ENCODE results near the gene IGLL5. TPM values are rescaled to one million over a fixed set of nuclear protein-coding genes. Genes with fewer than 3 reads are reported as not detected.

Gene IGLL5
- total RNA-seq (under 1 TPM in 2 of 4 donors, not detected in 2; 0.65 to 0.97 TPM), polyA plus RNA-seq (not detected)
- long read RNA-seq, donor 1, partial matches to known transcripts, result 0 of 2 reads
- long read RNA-seq, donor 1, other reads (novel, unspliced or antisense), result 2 of 2 reads
- long read RNA-seq, donor 2, result 0 reads
- long read RNA-seq, donor 3, result 0 reads
- long read RNA-seq, donor 4, result 0 reads

DNA sequence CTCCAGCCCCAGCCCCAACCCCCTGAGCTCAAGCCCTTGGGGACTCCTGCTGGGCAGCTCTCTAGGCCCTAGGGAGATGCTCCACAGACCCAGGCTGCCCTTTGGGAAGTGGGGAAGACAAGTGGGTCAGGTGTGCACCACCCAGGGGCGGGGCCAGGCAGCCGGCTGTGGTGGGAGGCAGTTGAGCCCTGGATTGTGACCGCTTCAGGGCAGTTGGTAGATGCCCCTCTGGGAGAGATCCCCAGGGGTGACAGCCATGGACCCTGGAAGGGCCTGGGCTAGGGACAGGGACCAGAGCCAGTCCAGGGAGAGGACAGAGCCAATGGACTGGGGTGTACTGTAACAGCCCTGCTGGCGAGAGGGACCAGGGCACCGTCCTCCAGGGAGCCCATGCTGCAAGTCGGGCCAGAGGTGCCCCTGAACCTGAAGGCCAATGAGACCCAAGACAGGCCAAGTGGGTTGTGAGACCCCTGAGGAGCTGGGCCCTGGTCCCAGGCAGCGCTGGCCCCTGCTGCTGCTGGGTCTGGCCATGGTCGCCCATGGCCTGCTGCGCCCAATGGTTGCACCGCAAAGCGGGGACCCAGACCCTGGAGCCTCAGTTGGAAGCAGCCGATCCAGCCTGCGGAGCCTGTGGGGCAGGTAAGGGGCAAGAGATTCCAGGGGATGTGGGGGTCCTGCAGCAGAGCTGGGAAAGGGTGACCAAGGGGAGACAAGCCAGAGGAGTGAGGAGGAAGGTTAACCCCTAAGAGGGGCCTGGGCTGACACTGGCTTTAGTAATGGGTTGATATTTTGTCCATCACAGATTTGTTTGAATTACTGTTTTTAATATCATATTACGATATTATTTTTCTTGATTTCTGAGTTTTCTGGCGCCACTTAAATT, at the start of gene IGLL5:
IGLL5 (plus strand) TSS at position 196 of the 883 bp plus-strand sequence; CDS start at position 434, 238 bp downstream.
- WGBS, result 83% methylated on average over 15 of the region's 15 CpGs
- no peak within 1 kb of the TSS for H3K4me3 ChIP-seq (ENCODE audit: low read length)
- H3K9me3 ChIP-seq (ENCODE audit: control insufficient read depth, low read length), result no peaks in the 10 kb centered on the region
- intact Hi-C loops (cut with DNase I), result loop anchor here in 1 of 4 donors (10.0 kb wide), 1 partner anchor 57 kb away; no protein-coding TSS in a partner anchor
- ATAC-seq (peak in 1 of 2 donors; percentile 31), DNase-seq (no peak)
- no peaks in the 10 kb centered on the region for H3K4me1 ChIP-seq (ENCODE audit: control insufficient read depth, insufficient read depth, low read length)
- no peaks in the 10 kb centered on the region for H3K27me3 ChIP-seq (ENCODE audit: control insufficient read depth, insufficient read depth)
- no peak within 1 kb of the TSS for H3K27ac ChIP-seq (ENCODE audit: low read length)

DNA sequence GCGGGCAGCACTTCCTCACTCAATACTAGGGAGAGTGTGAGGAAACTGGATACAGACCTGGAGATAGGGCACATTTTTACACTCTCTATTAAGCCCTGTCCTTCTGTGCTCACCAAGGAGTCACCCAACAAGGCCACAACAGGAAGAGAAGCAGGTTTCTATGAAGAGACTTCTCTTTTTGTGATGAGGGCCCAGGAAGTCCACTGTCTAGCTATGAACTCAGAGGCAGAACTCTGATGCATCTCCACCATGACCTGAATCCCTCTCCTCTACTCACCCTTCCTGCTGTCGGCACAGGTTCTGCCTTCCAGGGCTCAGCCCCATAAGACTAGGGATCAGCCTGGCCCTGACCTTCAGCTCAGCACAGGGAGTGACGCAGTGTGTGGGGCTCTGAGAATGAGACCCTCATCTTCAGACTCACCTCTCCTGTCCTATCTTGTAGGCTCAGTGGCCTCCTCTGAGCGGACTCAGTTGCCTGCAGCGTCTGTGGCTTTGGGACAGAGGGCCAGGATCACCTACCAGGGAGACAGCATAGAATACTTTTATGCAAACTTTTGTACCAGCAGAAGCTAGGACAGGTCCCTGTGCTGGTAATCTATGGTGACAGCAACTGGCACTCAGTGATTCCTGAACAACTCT, 49.3 kb upstream of the IGLL5 start:
- Histone ChIP-seq H3K27me3 (ENCODE audit: control insufficient read depth, insufficient read depth) (no peaks in the 10 kb centered on the region), H3K9me3 (ENCODE audit: control insufficient read depth, low read length) (no peaks in the 10 kb centered on the region), H3K27ac (ENCODE audit: low read length) (no peak overlapping the region), H3K4me1 (ENCODE audit: control insufficient read depth, insufficient read depth, low read length) (no peaks in the 10 kb centered on the region), H3K4me3 (ENCODE audit: low read length) (no peak overlapping the region)
- WGBS, result 89% methylated on average over 5 of the region's 5 CpGs
- intact Hi-C loops (cut with DNase I), result no loop called here
- ATAC-seq (no peak), DNase-seq (no peak)

DNA sequence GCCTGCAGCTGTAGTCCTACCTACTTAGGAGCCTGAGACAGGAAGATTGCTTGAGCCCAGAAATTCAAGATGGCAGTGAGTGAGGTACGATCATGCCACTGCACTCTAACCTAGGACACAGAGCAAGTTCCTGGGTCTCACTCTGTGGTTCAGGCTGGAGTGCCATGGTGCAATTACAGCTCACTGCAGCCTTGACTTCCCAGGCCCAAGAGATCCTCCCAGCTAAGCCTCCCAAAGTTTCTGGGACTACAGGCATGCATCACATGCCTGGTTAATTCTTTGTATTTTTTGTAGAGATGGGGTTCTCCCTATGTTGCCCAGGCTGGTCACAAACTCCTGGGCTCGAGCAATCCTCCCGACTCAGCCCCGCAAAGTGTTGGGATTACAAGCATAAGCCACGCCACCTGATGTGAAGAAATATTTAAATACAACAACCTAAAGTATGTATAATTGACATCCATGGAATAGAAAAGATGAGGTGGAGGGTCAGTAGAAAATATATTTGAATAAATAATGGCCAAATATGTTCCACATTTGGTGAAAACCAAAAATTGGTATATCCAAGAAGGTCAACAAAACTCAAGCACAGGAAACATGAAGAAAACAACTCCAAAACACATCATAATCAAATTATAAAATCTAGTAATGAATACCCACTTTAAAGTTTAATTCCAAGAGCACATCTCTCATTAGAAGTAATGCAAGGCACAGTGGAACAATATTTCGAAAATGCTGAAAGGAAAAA, 47.9 kb upstream of the IGLL5 start:
- intact Hi-C loops (cut with DNase I), result loop anchor here in 1 of 4 donors (10.0 kb wide), 1 partner anchor 285 kb away; no protein-coding TSS in a partner anchor
- no peak for ATAC-seq
- H3K4me3 ChIP-seq (ENCODE audit: low read length), result no peak overlapping the region

DNA sequence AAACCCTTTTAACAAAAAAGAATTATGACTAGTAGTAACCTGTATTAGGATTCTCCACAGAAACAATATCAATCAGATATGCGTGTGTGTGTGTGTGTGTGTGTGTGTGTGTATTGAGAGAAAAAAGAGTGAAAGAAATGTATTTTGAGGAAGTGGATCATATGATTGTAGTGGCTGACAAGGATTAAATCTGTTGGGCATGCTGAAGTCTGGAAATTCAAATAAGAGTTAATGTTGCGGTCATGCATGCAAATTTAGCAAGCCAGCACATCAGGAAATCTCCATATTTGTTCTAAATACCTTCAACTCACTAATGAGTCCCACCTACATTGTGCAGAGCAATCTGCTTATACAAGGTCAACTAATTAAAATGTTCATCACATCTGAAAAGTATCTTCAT, 46.8 kb upstream of the IGLL5 start:
- WGBS, result 67% methylated on average over 2 of the region's 2 CpGs
- intact Hi-C loops (cut with DNase I), result loop anchor here in 1 of 4 donors (10.0 kb wide), 1 partner anchor 284 kb away; no protein-coding TSS in a partner anchor
- H3K4me1 ChIP-seq (ENCODE audit: control insufficient read depth, insufficient read depth, low read length), result no peaks in the 10 kb centered on the region
- no peak for DNase-seq
- H3K9me3 ChIP-seq (ENCODE audit: control insufficient read depth, low read length), result no peaks in the 10 kb centered on the region
- H3K4me3 ChIP-seq (ENCODE audit: low read length), result no peak overlapping the region
- H3K27me3 ChIP-seq (ENCODE audit: control insufficient read depth, insufficient read depth), result no peaks in the 10 kb centered on the region
- ATAC-seq, result no peak
- no peak overlapping the region for H3K27ac ChIP-seq (ENCODE audit: low read length)

More for the DNA sequence above, 47.9 kb upstream of the IGLL5 start:
- Histone ChIP-seq H3K9me3 (ENCODE audit: control insufficient read depth, low read length) (no peaks in the 10 kb centered on the region), H3K27me3 (ENCODE audit: control insufficient read depth, insufficient read depth) (no peaks in the 10 kb centered on the region), H3K4me1 (ENCODE audit: control insufficient read depth, insufficient read depth, low read length) (no peaks in the 10 kb centered on the region), H3K27ac (ENCODE audit: low read length) (no peak overlapping the region)
- 71% methylated on average over 6 of the region's 6 CpGs for WGBS
- DNase-seq, result no peak

DNA sequence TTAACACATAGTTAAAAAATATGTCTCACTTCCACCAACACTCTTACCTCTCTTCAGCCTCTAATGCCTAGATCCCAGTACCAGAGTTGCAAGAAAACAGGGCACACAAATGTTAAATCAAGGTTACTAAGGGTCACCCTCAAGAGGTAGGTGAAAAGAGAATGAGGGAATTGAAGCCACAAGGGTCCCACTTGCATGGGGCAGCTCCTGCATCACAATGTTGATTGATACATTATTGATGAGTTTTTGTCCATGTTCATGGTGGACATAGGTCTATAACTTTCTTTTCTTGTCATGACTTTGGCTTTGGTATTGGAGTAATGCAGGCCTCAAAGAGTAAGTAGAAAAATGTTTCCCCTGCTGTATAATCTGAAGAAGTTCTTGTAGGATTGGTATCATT, 46.0 kb upstream of the IGLL5 start:
- H3K27ac ChIP-seq (ENCODE audit: low read length), result no peak overlapping the region
- no peaks in the 10 kb centered on the region for H3K4me1 ChIP-seq (ENCODE audit: control insufficient read depth, insufficient read depth, low read length)
- ATAC-seq (no peak), DNase-seq (no peak)
- intact Hi-C loops (cut with DNase I), result loop anchor here in 1 of 4 donors (10.0 kb wide), 1 partner anchor 283 kb away; no protein-coding TSS in a partner anchor
- H3K4me3 ChIP-seq (ENCODE audit: low read length), result no peak overlapping the region
- no peaks in the 10 kb centered on the region for H3K9me3 ChIP-seq (ENCODE audit: control insufficient read depth, low read length)
- H3K27me3 ChIP-seq (ENCODE audit: control insufficient read depth, insufficient read depth), result no peaks in the 10 kb centered on the region

DNA sequence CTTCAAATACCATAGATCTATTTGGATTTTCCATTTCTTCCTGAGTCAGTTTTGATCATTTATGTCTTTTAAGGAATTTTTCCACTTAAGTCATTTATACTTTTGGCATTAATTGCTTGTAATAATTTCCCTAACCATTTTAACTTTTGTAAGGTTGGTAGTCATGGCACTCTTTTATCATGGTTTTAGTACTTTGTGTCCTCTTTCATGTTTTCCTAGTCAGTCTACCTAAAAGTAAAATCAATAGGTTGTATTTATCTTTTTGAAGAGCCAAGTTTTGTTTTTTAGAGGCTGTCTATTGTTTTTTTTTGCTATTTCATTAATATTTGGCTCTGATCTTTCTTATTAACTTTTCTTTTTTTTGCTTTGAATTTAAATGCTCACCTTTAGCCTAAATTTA, 45.5 kb upstream of the IGLL5 start:
- Histone ChIP-seq H3K27ac (ENCODE audit: low read length) (no peak overlapping the region), H3K27me3 (ENCODE audit: control insufficient read depth, insufficient read depth) (no peaks in the 10 kb centered on the region), H3K4me3 (ENCODE audit: low read length) (no peak overlapping the region), H3K9me3 (ENCODE audit: control insufficient read depth, low read length) (no peaks in the 10 kb centered on the region), H3K4me1 (ENCODE audit: control insufficient read depth, insufficient read depth, low read length) (no peaks in the 10 kb centered on the region)
- ATAC-seq (no peak), DNase-seq (no peak)
- intact Hi-C loops (cut with DNase I), result loop anchor here in 1 of 4 donors (10.0 kb wide), 1 partner anchor 283 kb away; no protein-coding TSS in a partner anchor

DNA sequence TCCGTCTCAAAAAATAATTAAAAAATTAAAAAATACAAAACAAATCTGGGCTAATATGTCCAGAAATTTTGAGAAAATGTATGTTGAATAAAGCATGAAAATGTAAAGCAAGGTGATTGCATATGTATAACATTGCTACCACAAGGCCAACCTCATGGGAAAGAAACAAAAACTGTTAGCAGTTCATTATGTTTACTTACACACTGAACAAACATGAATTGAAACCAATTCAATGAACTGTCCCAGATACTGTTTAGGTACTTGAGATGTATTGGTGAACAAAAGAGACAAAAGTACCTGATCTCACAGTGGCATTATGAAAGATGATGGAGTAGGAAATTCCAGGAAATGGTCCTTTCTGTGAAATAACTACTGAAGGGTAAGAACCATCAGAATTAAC, 43.8 kb upstream of the IGLL5 start:
- no peak for ATAC-seq
- 97% methylated on average over 1 of the region's 1 CpG for WGBS
- intact Hi-C loops (cut with DNase I), result loop anchor here in 1 of 4 donors (10.0 kb wide), 1 partner anchor 281 kb away; no protein-coding TSS in a partner anchor

DNA sequence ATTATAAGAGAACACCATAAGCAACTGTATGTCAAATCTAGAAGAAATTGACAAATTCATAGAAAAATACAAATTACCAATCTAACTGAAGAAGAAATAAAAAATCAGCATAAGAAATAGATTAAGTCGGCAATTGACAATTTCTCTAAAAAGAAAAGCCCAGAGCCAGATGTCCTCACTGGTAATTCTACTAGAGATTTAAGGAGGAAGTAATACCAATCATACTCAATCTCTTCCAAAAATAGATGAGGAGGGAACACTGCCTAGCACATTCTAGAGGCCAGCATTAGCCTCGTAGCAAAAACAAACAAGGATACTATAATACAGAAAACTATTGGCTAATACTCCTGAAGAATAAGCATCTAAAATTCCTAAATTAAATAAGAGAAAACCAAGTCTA, 40.4 kb upstream of the IGLL5 start:
- DNase-seq (no peak), ATAC-seq (no peak)
- Histone ChIP-seq H3K27me3 (ENCODE audit: control insufficient read depth, insufficient read depth) (no peaks in the 10 kb centered on the region), H3K4me3 (ENCODE audit: low read length) (no peak overlapping the region), H3K27ac (ENCODE audit: low read length) (no peak overlapping the region), H3K9me3 (ENCODE audit: control insufficient read depth, low read length) (no peaks in the 10 kb centered on the region), H3K4me1 (ENCODE audit: control insufficient read depth, insufficient read depth, low read length) (no peaks in the 10 kb centered on the region)
- intact Hi-C loops (cut with DNase I), result loop anchor here in 1 of 4 donors (10.0 kb wide), 1 partner anchor 278 kb away; no protein-coding TSS in a partner anchor
- WGBS, result 35% methylated on average over 2 of the region's 2 CpGs

More for the DNA sequence above, 43.8 kb upstream of the IGLL5 start:
- Histone ChIP-seq H3K27ac (ENCODE audit: low read length) (no peak overlapping the region), H3K4me1 (ENCODE audit: control insufficient read depth, insufficient read depth, low read length) (no peaks in the 10 kb centered on the region), H3K9me3 (ENCODE audit: control insufficient read depth, low read length) (no peaks in the 10 kb centered on the region), H3K27me3 (ENCODE audit: control insufficient read depth, insufficient read depth) (no peaks in the 10 kb centered on the region), H3K4me3 (ENCODE audit: low read length) (no peak overlapping the region)
- DNase-seq, result no peak

DNA sequence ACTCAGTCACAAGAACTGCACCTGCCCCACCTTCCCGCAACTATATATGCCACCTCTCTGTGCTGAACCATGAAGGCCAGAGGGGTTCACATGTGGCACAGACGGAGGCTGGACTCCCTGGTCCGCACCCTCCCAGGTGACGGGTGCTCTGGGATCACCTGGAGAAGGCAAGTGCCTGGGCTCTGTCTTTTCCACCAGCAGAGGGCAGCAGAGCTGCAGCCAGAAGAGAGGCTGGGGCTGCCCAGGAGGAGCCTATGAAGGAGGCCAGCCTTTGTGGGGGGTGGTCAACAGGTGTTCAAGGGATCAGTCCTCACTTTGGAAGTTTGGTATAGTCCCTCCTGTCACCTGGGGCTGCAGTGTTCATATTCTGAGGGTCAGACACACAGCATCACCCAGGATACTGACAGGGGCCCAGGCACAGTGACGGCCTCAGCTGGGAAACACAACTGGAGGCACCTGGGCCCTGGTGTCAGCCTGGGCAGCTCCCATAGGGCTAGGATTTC, 39.2 kb upstream of the IGLL5 start:
- H3K4me1 ChIP-seq (ENCODE audit: control insufficient read depth, insufficient read depth, low read length), result no peaks in the 10 kb centered on the region
- no peaks in the 10 kb centered on the region for H3K9me3 ChIP-seq (ENCODE audit: control insufficient read depth, low read length)
- H3K27ac ChIP-seq (ENCODE audit: low read length), result no peak overlapping the region
- ATAC-seq (peak; percentile 77 to 78), DNase-seq (peak; percentile 53 to 82 (median 77))
- H3K27me3 ChIP-seq (ENCODE audit: control insufficient read depth, insufficient read depth), result no peaks in the 10 kb centered on the region
- WGBS, result 34% methylated on average over 5 of the region's 5 CpGs
- intact Hi-C loops (cut with DNase I), result loop anchor here in 1 of 4 donors (2.0 to 10.0 kb wide), 2 partner anchors 106 to 276 kb away; no protein-coding TSS in a partner anchor
- H3K4me3 ChIP-seq (ENCODE audit: low read length), result no peak overlapping the region
